Suprapubic skin (tissue), 3 donors: ENCODE measurements around the gene GNA15.

Experiments used
- POLR2AphosphoS5 ChIP-seq, 3 donors: sonication (generic); formaldehyde crosslinking; IDR thresholded peaks; one replicate each; pipeline ENCODE4 v1.6.1; 2017; ENCODE audit warnings: antibody characterized with exemption in 3 of 3
- TF ChIP-seq, protein P1 (sequence below), 2 donors: fragments of 200-600 bp in 1 of 2; fragments of 450-650 bp in 1 of 2; sonication (generic) in 1 of 2; IDR thresholded peaks; one replicate each; pipeline ENCODE4 v1.5.1; 2016 to 2019; ENCODE audit warnings: antibody characterized with exemption in 2 of 2, mild to moderate bottlenecking in 1 of 2, moderate library complexity in 1 of 2

DNA sequence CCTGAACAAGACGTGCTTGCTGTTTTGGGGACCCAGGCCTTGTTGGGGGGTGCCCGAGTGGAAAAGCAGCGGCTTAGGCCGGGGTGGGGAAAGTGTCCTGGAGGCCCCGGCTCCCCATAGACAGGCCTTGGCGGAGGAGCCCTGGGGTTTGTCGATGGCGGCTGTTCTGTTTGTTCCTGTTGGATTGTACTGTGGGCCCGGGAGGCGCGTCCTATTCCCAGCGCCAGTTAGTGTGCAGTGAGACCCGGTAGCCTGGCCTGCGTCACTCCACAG is 61.0 kb downstream of the GNA15 start:
- TF ChIP-seq, protein P1, sequence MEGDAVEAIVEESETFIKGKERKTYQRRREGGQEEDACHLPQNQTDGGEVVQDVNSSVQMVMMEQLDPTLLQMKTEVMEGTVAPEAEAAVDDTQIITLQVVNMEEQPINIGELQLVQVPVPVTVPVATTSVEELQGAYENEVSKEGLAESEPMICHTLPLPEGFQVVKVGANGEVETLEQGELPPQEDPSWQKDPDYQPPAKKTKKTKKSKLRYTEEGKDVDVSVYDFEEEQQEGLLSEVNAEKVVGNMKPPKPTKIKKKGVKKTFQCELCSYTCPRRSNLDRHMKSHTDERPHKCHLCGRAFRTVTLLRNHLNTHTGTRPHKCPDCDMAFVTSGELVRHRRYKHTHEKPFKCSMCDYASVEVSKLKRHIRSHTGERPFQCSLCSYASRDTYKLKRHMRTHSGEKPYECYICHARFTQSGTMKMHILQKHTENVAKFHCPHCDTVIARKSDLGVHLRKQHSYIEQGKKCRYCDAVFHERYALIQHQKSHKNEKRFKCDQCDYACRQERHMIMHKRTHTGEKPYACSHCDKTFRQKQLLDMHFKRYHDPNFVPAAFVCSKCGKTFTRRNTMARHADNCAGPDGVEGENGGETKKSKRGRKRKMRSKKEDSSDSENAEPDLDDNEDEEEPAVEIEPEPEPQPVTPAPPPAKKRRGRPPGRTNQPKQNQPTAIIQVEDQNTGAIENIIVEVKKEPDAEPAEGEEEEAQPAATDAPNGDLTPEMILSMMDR (IDR thresholded peaks at IDR 0.05): no peak
- TF ChIP-seq POLR2AphosphoS5 (IDR thresholded peaks at IDR 0.05): no peak
